GM19099 (cell line): ENCODE results near the gene TRAPPC12.

Source experiments
- POLR2A ChIP-seq: IDR thresholded peaks from 3 replicates; pipeline ENCODE4 v1.6.1; 2011; ENCODE audit warnings: low read depth; ENCODE audit not compliant: insufficient read length; ENCODE audit errors: extremely low read depth

Gene TRAPPC12

GRCh38 chr2:3356799-3357198 lies 22.7 kb upstream of the TRAPPC12 start:
- no peak for TF ChIP-seq POLR2A

- TF ChIP-seq POLR2A = no peak
Measured at GRCh38 chr2:3357926-3358325, 21.6 kb upstream of the TRAPPC12 start.

GRCh38 chr2:3361518-3362389 lies 17.7 kb upstream of the TRAPPC12 start:
- no peak for TF ChIP-seq POLR2A

GRCh38 chr2:3365219-3365618 lies 14.3 kb upstream of the TRAPPC12 start:
- TF ChIP-seq POLR2A = no peak

GRCh38 chr2:3368261-3368722 lies 11.2 kb upstream of the TRAPPC12 start:
- TF ChIP-seq POLR2A = no peak

- no peak for TF ChIP-seq POLR2A
Measured at GRCh38 chr2:3376821-3377220, 2.7 kb upstream of the TRAPPC12 start.

GRCh38 chr2:3377279-3377611 lies 2.2 kb upstream of the TRAPPC12 start:
- no peak for TF ChIP-seq POLR2A

GRCh38 chr2:3377612-3378432 lies 1.7 kb upstream of the TRAPPC12 start, which contains the start of gene EIPR1:
EIPR1 (minus strand) TSS chr2:3377818; CDS start chr2:3377689, 129 bp downstream.
- peak; percentile 82 for TF ChIP-seq POLR2A

- no peak for TF ChIP-seq POLR2A
Measured at GRCh38 chr2:3379339-3379646, 201 bp upstream of the TRAPPC12 start.

- no peak for TF ChIP-seq POLR2A
Measured at GRCh38 chr2:3386448-3386958, 7.0 kb downstream of the TRAPPC12 start.

GRCh38 chr2:3387011-3387410 lies 7.5 kb downstream of the TRAPPC12 start:
- TF ChIP-seq POLR2A = no peak

- no peak for TF ChIP-seq POLR2A
Measured at GRCh38 chr2:3387644-3388411, 8.3 kb downstream of the TRAPPC12 start.

GRCh38 chr2:3388412-3388738 lies 8.9 kb downstream of the TRAPPC12 start:
- TF ChIP-seq POLR2A = no peak

GRCh38 chr2:3389193-3389592 lies 9.7 kb downstream of the TRAPPC12 start:
- TF ChIP-seq POLR2A = no peak

- TF ChIP-seq POLR2A = no peak
Measured at GRCh38 chr2:3390041-3390440, 10.5 kb downstream of the TRAPPC12 start.
